ENCODE data around the gene KLK5. TPM values are rescaled to one million over a fixed set of nuclear protein-coding genes. Genes with fewer than 3 reads are reported as not detected.
"Not testable (repeated sequence)": the region's sequence is repeated elsewhere in the genome, so short reads cannot be mapped to it uniquely, and the experiment has no call there.

KLK5 gene
- polyA plus RNA-seq, 3 donors = 1.6 to 2.7 (median 2.0) TPM

DNA sequence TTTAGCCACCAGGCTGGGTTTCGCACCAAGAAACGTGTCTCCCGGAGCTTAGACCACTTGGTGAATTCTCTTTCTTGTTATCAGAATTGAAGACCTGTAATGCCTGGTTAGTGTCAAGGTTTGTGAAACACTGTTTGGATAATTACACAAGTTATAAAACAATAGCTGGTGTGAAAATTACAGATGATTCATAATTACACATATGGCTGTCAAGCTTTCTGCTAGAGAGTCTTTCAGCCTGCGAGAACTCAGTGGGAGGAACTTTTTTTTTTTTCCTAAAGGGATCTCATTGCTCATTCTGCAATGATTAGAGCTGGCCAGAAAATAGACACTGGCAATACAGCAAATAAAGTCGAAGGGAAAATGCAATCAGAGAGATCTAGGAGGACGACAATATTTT is 28.3 kb downstream of the KLK5 start:
- DNase-seq (ENCODE audit: low read depth in 3 of 3, low spot score in 2 of 3) = no peak

- DNase-seq (ENCODE audit: low read depth in 3 of 3, low spot score in 2 of 3) = peak; percentile 65 to 75 (median 72)
Observed at GRCh38 chr19:50922317-50922853, 30.5 kb downstream of the KLK5 start.

DNA sequence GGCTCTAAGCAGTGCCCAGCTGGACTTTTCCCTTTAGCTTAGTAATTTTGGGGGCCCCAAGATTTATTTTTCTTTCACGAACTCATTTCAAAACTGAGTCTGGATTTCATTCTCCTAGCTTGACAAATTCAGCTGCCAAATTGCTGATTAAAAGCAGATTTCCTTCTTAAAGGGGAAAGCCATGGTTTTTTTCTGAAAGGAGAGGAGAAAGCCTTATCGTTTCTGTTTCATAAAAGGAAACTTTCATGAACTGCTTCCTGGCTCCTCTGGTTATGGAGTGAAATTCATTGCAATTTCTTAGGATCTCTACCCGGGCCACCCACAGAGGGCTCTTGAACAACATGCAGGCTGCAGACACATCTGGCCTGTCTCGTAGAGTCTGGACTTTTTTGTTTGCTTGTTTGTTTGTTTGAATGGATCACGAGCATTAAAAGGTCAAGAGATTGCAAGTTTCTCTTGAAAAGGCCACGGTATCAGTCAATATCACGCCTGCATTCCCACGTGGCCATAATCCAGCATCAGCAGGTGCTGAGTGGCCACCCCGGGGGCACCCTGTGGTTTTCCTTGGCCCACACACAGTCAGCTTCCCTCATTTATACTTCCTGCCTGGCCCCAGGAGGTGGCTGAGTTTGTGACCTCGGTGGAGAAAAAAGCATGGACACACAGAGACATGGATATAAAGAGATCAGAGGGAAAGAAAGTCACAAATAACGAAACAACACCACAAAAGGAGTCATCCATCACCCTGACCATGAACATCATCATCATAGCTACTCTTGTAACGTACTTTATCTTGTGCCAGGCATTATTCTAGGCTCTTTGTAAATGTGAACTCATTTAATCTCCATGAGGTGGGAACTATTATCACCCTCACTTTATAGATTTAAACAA is 31.2 kb downstream of the KLK5 start:
- DNase-seq (ENCODE audit: low read depth in 3 of 3, low spot score in 2 of 3) = no peak

- no peak for DNase-seq (ENCODE audit: low read depth in 3 of 3, low spot score in 2 of 3)
Observed at GRCh38 chr19:50916069-50916468, 36.8 kb downstream of the KLK5 start.

GRCh38 chr19:50912727-50913716 is 39.8 kb downstream of the KLK5 start:
- DNase-seq (ENCODE audit: low read depth in 3 of 3, low spot score in 2 of 3) = no peak

DNA sequence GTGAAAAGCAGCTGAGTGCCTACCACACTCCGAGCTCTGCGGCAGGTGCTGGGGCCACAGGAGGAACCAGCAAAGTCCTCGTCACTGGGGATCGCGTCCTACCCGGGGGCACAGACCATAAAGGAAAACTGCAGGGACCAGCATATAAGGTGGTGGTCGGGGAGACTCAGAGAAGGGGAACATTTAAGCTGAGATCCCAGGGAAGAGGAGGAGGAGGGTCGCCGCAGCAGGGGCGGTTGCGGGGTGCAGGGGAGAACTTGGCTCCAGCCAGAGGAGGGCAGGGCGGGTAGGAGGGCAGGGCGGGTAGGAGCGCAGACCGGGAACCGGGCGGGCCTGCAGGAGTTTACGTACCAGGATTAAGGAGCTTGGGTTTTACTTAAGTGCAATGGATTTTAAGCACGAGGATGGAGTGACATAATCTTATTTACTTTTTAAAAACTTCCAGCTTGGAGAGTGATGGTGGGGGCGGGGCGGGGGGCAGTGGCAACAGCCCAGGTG is 40.7 kb downstream of the KLK5 start:
- DNase-seq (ENCODE audit: low read depth in 3 of 3, low spot score in 2 of 3) = no peak

DNA sequence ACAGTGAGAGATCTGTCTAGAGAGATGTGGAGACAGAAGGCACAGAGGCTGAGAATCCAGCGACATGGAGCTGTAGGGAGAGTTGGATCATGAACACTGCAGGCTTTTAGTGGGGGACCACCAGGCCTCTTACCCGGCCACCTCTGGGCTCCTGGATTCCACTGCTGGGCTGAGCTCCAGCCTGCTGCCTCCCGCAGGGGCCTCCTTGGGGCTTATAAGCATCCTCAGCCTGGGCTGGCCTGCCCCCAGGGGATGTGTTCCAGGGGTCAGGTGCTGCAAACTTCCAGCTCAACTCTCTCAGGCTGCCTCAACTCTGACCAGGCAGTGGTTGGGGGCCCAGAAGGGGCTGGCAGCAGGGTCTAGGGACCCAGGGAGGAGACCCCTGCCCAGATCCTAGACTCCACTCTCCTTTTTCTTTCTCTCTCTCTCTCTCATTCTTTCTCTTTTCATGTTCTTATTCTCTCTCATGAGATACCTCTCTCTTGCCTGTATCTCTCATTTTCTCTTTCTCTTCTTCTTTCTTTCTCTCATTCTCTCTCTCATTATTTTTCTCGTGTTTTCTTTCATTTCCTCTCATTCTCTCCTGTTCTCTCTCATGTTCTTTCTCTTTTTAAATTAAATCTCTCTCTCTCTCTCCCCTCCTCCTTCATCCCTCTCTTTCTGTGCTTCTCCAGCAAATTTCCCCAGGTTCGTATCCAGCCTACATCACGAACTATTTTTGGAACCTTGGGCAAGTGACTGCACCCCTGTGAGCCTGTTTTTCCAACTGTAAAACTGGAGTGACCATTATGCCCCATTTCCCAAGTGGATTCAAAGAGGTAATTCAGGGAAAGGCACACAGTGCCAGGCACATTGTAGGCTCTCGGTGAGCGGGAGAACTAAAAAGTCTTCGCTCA is 41.4 kb downstream of the KLK5 start, which contains the start of gene KLK4:
Gene KLK4 (minus strand): TSS at position 190 of the 896 bp plus-strand sequence. CDS start 657 bp downstream, outside the sequence.
- DNase-seq (ENCODE audit: low read depth in 3 of 3, low spot score in 2 of 3) = no peak

- no peak for DNase-seq (ENCODE audit: low read depth in 3 of 3, low spot score in 2 of 3)
Observed at GRCh38 chr19:50910722-50911121, 42.1 kb downstream of the KLK5 start.

DNA sequence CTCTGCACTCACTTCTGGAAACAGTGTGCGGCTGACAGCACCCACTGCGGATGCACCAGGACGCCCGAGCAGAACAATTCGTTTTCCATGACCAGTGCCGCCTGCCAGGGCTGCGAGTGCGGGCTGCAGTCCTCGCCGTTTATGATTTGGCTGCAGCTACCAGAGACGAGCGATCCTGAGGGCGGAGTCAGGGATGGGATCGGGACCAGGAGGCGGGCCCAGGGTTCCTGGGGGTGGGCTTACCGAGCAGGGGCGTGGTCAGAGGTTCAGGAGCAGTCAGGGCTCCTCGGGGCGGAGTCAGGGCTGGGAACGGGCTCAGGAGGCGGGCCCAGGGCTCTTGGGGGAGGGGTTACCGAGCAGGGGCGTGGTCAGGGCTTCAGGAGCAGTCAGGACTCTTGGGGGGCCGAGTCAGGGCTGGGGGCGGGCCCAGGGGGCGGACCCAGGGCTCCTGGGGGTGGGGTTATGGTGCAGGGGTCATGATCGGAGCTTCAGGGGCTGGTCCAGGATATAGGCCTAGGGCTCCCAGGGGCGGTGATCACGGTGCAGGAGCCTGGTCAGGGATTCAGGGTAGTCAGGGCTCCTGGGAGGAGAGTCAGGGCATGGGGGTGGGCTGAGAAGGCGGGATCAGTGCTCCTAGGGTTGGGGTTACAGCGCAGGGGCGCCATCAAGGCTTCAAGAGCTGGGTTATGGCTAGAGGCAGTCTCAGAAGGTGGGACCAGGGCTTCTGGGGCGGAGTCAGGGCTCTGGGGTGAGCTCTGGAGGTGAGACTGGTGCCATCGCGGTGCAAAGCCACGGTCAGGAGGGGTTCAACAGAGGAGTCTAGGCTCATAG is 43.4 kb downstream of the KLK5 start:
- no peak for DNase-seq (ENCODE audit: low read depth in 3 of 3, low spot score in 2 of 3)

GRCh38 chr19:50908336-50908735 is 44.5 kb downstream of the KLK5 start:
- DNase-seq (ENCODE audit: low read depth in 3 of 3, low spot score in 2 of 3) = no peak

DNA sequence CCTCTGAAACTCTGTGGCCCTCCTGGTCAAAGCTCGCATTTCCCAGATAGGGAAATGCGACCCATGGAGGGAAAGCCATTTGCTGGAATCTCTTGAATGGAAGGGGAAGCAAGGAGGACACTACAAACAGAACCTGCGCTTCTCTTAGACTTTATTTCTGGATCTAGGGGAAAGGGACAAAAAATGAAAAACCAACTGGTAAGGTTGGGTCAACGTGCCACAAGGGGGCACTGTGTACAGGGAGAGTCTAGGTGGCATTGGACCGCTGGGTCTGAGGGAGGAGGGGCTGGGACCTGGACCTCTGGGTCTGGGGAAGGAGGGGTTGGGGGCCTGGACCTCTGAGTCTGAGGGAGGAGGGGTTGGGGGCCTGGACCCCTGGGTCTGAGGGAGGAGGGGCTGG is 46.6 kb downstream of the KLK5 start:
- no peak for DNase-seq (ENCODE audit: low read depth in 3 of 3, low spot score in 2 of 3)

DNA sequence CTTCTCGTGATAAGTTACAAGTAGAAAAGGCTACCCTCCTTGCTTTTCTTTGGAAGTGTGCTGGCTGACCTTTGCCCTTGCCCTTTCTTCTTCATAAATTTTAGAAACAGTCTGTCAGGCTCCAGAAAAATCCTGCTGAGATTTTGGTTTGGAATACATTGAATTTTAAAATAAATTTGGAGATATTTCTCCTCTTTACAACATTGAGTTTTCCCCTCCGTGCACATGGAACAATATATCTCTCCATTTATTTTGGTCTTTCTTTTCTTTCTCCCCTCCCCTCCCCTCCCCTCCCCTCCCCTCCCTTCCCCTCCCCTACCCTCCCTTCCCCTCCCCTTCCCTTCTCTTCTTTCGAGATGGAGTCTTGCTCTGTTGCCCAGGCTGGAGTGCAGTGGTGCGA is 50.2 kb downstream of the KLK5 start:
- no peak for DNase-seq (ENCODE audit: low read depth in 3 of 3, low spot score in 2 of 3)

GRCh38 chr19:50899569-50899968 is 53.3 kb downstream of the KLK5 start:
- no peak for DNase-seq (ENCODE audit: low read depth in 3 of 3, low spot score in 2 of 3)

DNA sequence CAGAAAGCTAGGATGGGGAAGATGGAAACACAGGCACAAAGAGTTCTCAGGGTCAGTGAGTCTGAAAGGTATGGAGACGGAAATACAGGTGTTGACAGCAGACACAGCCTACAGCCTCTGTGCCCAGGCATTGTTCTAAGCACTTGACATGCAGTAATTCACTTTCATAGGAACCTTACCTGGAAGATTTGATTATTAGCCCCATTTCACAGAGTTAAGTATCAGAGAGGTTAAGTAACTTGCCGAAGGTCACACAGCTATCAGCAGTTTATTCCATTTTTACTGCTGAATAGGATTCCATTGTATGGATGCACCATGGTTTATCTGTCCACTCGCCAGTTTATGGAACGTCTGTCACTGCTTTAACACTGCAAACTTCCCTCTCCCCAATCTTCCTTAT is 54.8 kb downstream of the KLK5 start:
- no peak for DNase-seq (ENCODE audit: low read depth in 3 of 3, low spot score in 2 of 3)

GRCh38 chr19:50897612-50898011 is 55.2 kb downstream of the KLK5 start:
- no peak for DNase-seq (ENCODE audit: low read depth in 3 of 3, low spot score in 2 of 3)

GRCh38 chr19:50897191-50897607 is 55.6 kb downstream of the KLK5 start:
- DNase-seq (ENCODE audit: low read depth in 3 of 3, low spot score in 2 of 3) = no peak

GRCh38 chr19:50896591-50897190 is 56.1 kb downstream of the KLK5 start:
- DNase-seq (ENCODE audit: low read depth in 3 of 3, low spot score in 2 of 3) = peak in 1 of 3 donors; percentile 39

- DNase-seq (ENCODE audit: low read depth in 3 of 3, low spot score in 2 of 3) = not testable (repeated sequence)
Observed at GRCh38 chr19:50896089-50896590, 56.7 kb downstream of the KLK5 start.
